Nephron progenitor cell (in vitro differentiated cells): Measurements from ENCODE around the gene SRSF4.

Experiments used
- DNase-seq: peaks from one replicate; pipeline ENCODE4 v3.0.0; 2021
- H3K27ac Mint-ChIP-seq: 2 replicates; pipeline ENCODE4 v1.8.0; 2021; ENCODE audit warnings: mild to moderate bottlenecking, moderate library complexity, mixed read lengths
- H3K27me3 Mint-ChIP-seq: 2 replicates; pipeline ENCODE4 v1.8.0; 2021; ENCODE audit warnings: mild to moderate bottlenecking, low read depth, mixed read lengths; ENCODE audit not compliant: poor library complexity
- H3K36me3 Mint-ChIP-seq: 2 replicates; pipeline ENCODE4 v1.8.0; 2021; ENCODE audit warnings: low read depth, mixed read lengths
- H3K4me1 Mint-ChIP-seq: 2 replicates; pipeline ENCODE4 v1.8.0; 2021; ENCODE audit warnings: mixed read lengths
- H3K4me3 Mint-ChIP-seq: 2 replicates; pipeline ENCODE4 v1.8.0; 2021; ENCODE audit warnings: mild to moderate bottlenecking, moderate library complexity, mixed read lengths
- H3K9me3 Mint-ChIP-seq: 2 replicates; pipeline ENCODE4 v1.8.0; 2021; ENCODE audit warnings: mild to moderate bottlenecking, moderate library complexity, mixed read lengths
- CTCF ChIP-seq: fragments of 200-600 bp; sonication (generic); IDR thresholded peaks from 2 replicates; pipeline ENCODE4 v1.5.0; 2021; ENCODE audit warnings: antibody characterized with exemption

Gene SRSF4

GRCh38 chr1:29177022-29177705 lies 4.5 kb downstream of the SRSF4 start:
- DNase-seq = no peak
- H3K27me3 Mint-ChIP-seq = no peaks in the 10 kb centered on the region

GRCh38 chr1:29176576-29176975 lies 5.1 kb downstream of the SRSF4 start:
- H3K36me3 Mint-ChIP-seq = peaks cover 71% of the 10 kb centered on the region
- no peak overlapping the region for H3K4me3 Mint-ChIP-seq
- peaks cover 43% of the 10 kb centered on the region for H3K9me3 Mint-ChIP-seq
- peaks cover 34% of the 10 kb centered on the region for H3K4me1 Mint-ChIP-seq
- DNase-seq = no peak
- H3K27me3 Mint-ChIP-seq = no peaks in the 10 kb centered on the region
- H3K27ac Mint-ChIP-seq = no peak overlapping the region
- no peak for TF ChIP-seq CTCF

More at GRCh38 chr1:29177022-29177705, 4.5 kb downstream of the SRSF4 start:
- Mint-ChIP-seq H3K27ac (no peak overlapping the region), H3K9me3 (peaks cover 43% of the 10 kb centered on the region), H3K4me1 (peaks cover 32% of the 10 kb centered on the region), H3K36me3 (peaks cover 67% of the 10 kb centered on the region), H3K4me3 (no peak overlapping the region)
- no peak for TF ChIP-seq CTCF

GRCh38 chr1:29172415-29172939 lies 9.2 kb downstream of the SRSF4 start:
- Mint-ChIP-seq H3K4me1 (peaks cover 46% of the 10 kb centered on the region), H3K4me3 (peak overlapping the region; percentile 11)
- DNase-seq = no peak

GRCh38 chr1:29171521-29171920 lies 10.2 kb downstream of the SRSF4 start:
- peak overlapping the region; percentile 52 for H3K4me3 Mint-ChIP-seq
- no peaks in the 10 kb centered on the region for H3K27me3 Mint-ChIP-seq
- H3K9me3 Mint-ChIP-seq = peaks cover 17% of the 10 kb centered on the region
- H3K36me3 Mint-ChIP-seq = peaks cover 72% of the 10 kb centered on the region
- H3K4me1 Mint-ChIP-seq = peaks cover 54% of the 10 kb centered on the region
- no peak for DNase-seq
- H3K27ac Mint-ChIP-seq = peak overlapping the region; percentile 89
- TF ChIP-seq CTCF = no peak

More at GRCh38 chr1:29172415-29172939, 9.2 kb downstream of the SRSF4 start:
- Mint-ChIP-seq H3K36me3 (peaks cover 72% of the 10 kb centered on the region), H3K27ac (peak overlapping the region; percentile 87), H3K27me3 (no peaks in the 10 kb centered on the region), H3K9me3 (peaks cover 26% of the 10 kb centered on the region)
- no peak for TF ChIP-seq CTCF

GRCh38 chr1:29171089-29171488 lies 10.6 kb downstream of the SRSF4 start:
- no peaks in the 10 kb centered on the region for H3K27me3 Mint-ChIP-seq
- no peak for DNase-seq
- H3K4me3 Mint-ChIP-seq = peak overlapping the region; percentile 52
- peaks cover 54% of the 10 kb centered on the region for H3K4me1 Mint-ChIP-seq
- H3K9me3 Mint-ChIP-seq = peaks cover 13% of the 10 kb centered on the region
- TF ChIP-seq CTCF = no peak
- peak overlapping the region; percentile 89 for H3K27ac Mint-ChIP-seq
- H3K36me3 Mint-ChIP-seq = peaks cover 70% of the 10 kb centered on the region

GRCh38 chr1:29169976-29170375 lies 11.7 kb downstream of the SRSF4 start:
- TF ChIP-seq CTCF = no peak
- no peaks in the 10 kb centered on the region for H3K27me3 Mint-ChIP-seq
- no peak for DNase-seq
- peaks cover 73% of the 10 kb centered on the region for H3K36me3 Mint-ChIP-seq
- no peak overlapping the region for H3K4me3 Mint-ChIP-seq
- H3K9me3 Mint-ChIP-seq = peaks cover 7% of the 10 kb centered on the region
- H3K4me1 Mint-ChIP-seq = peaks cover 61% of the 10 kb centered on the region
- H3K27ac Mint-ChIP-seq = no peak overlapping the region
